HG03342 (cell line): ENCODE data around the gene FMC1.

Source experiments
- ATAC-seq: cut with Tn5 transposase; IDR thresholded peaks from one replicate; pipeline ENCODE4 v1.9.1; 2021; ENCODE audit warnings: mild to moderate bottlenecking, moderate library complexity; ENCODE audit not compliant: unreplicated experiment

The FMC1 gene

DNA sequence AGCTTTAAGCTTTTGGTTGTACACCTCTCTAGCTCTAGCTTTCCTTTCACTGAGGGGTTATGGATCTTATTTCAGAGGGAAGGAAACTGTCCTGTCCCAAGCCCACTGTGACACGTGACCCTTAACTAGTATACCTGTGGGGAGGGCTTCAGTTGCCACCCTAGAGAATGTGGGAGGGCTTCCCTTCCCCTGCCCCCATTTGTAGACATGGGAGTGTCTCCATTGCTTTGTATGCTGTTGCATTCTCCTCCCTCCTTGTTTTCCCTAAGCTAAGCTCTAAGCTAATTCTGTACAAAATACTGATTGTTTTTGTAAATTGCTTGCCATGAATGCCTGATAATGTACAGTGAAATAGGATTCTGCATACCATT is 29.8 kb downstream of the FMC1 start:
- ATAC-seq = no peak

DNA sequence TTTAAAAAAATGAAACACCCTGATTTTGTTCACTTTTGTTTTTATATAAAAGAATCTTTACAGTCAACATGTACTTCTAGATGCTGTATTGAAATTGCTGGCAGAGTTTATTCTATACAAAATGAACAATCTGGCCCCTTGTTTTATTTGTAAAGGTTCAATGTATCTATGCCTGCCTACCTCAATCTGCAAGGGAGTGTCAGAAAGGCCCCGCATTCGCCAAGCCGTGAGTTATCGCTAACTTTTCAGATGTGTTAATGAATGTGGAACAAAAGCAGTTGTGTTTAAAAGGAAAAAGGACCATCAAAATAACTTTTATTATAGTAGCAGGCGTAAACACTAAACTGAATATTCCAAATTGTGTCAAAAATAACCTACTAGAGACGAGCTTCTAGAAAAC is 33.1 kb downstream of the FMC1 start:
- no peak for ATAC-seq

DNA sequence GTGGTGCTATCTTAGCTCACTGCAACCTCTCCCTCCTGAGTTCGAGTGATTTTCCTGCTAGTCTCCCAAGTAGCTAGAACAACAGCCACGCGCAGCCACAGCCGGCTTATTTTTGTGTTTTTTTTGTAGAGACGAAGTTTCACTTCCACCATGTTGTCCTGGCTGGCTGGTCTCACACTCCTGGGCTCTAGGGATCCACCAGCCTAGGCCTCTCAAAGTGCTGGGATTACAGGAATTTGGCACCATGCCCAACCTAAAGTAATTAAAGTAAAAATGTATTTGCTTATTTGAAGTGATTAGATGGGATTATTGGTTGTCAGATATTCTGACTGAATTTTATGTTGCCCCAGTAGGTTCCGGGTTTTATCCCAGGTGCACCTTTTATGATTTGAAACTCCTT is 41.3 kb downstream of the FMC1 start:
- no peak for ATAC-seq

DNA sequence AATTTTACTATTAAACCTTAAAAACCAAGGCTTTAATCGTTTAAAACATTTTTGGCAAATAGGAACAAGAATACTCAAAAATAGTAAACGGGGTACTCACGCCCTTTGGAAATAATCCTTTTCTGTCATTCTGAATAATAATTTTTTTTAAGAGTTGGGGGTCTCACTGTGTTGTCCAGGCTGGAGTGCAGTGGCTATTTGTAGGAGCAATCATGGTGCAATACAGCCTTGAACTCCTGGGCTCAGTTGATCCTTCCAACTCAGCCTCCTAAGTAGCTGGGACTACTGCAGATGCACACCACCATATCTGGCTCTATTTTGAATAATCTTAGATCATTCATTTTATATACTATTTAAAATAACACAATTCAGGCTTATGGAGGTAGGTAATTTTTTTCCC is 43.5 kb downstream of the FMC1 start:
- ATAC-seq = no peak

DNA sequence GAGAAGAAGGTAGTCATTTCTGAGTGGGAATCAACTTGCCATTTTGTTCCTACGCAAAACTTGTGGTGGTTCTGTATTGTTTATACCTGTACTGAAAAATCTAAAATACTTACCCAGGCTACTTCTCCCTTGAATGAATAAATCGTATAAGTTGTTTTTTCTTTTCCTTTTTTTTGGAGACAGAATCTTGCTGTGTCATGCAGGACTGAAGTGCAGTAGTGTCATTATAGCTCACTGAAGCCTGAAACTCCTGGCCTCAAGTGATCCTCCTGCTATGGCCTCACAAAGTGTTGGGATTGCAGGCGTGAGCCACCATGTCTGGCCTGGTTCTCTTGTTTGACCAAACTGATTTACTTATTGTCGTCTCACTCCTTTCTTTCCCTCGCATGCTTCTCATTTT is 46.5 kb downstream of the FMC1 start:
- no peak for ATAC-seq

DNA sequence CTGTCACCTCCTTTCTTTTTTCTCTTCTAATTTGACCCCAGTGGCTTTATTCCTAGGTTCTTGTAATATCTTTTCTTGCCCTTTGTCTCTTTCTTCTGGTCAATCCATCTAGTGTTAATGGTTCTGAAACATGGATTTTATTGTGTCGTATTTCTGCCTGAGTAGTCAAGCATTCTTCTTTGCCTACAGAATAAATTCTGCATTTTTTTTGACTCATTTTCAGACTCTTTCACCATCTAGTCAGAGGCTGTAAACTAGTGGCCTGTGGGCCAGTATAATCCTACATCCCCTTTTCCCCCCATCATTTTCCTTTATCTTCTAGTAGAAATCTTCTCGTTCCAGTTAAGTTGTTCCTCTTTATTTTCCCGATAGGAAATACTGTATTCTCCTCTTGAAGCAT is 48.0 kb downstream of the FMC1 start:
- no peak for ATAC-seq

DNA sequence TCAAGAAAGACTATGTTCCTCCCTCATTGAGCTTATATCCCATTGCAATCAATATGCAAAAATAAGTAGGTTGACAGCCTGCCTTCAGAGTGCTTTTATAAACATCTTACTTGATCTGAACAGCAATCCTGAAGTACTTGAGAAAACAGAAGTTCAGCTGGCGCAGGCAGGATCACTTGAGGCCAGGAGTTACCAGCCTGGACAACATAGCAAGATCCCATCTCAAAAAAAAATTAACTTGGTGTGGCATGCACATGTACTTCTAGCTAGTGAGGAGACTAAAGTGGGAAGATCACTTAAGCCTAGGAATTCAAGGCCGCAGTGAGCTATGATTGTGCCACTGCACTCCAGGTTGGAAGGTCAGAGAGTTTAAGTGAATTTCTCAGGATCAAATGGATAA is 48.6 kb downstream of the FMC1 start:
- no peak for ATAC-seq

DNA sequence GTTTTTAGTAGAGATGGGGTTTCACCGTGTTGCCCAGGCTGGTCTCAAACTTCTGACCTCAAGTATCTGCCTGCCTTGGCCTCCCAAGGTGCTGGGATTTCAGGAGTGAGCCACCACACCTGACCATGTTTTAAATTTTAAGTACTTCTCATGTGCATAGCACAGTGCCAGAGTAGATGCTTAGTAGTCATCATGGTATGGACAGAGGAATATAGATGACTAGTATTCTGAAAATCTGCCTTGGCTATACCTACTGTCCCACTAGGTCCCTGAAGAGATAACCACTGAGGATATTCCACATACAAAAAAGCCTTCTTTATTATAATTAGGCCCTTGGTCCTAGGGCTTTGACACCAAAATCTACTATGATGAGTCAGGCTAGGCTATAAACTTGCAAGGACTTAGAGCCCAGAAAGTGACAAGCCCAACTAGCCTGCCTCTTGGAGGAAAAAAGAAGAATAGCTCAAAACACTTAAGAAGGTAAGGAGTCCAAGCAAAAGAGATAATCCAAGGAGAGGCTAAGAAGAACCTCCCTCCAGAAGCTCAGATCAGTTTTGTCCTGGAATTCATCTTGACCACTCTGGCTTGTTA is 52.6 kb downstream of the FMC1 start:
- ATAC-seq = no peak

DNA sequence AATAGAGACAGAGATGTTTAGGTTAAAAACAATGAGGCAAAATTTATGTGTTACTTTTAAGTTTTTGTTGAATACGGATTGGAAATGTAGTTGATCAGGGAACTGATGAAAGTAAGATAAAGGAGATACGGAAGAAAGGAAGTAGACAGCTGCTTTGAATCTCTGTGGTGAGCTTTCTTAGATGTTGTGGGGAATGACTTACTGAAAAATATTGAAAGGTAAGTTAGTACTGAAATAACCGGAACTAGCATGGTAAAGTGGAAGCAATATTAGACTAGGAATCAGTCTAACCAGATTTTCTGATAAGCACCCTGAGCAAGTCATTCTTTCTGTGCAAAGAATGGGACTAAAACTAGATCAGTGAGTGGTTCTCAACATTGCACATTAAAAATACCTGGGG is 53.4 kb downstream of the FMC1 start:
- no peak for ATAC-seq
